HG02938 (cell line): Measurements from ENCODE around the gene SMAD1.

Experiments used
- ATAC-seq: cut with Tn5 transposase; IDR thresholded peaks from one replicate; pipeline ENCODE4 v1.9.1; 2021; ENCODE audit warnings: mild to moderate bottlenecking, moderate library complexity; ENCODE audit not compliant: unreplicated experiment

Gene SMAD1

GRCh38 chr4:145488310-145488709, 6.7 kb downstream of the SMAD1 start:
- no peak for ATAC-seq

GRCh38 chr4:145489556-145489955, 7.9 kb downstream of the SMAD1 start:
- no peak for ATAC-seq

DNA sequence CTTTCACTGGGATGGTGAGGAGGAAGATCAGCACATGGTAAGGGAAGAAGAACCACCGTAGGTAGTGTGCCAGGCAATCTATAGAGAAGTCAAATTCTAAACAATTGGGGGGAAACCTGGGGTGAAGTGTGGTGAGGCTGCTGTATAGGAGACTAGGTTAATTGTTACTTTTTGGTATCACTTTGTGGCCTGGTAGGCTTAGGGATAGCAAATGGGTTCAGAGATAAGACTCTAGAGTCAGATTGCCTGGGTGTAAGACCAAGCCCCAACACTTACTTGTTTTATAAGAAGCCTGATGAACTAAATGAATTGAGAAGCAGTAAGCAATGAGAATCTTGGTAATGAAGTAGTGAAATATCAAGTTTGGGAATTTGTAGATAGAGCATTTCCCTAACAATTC, 8.7 kb downstream of the SMAD1 start:
- ATAC-seq, result no peak

DNA sequence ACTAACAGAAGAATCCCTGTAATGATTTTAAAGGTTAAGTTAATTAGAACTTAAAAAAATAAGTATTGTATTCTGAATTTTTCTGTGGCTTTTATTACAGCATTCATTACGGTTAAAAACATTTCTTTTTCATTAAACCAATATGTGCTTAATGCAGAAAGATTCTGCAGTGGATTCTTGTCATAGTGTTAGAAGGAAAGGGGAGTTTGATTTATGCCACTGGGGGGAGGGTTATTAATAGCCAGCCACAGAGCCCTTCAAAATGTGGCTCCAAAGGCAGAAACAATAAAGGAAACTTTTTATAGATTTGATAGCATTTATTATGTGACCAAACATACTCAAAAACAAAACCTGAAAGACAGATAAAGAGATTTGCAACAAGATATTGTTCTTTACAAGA, 9.1 kb downstream of the SMAD1 start:
- no peak for ATAC-seq

DNA sequence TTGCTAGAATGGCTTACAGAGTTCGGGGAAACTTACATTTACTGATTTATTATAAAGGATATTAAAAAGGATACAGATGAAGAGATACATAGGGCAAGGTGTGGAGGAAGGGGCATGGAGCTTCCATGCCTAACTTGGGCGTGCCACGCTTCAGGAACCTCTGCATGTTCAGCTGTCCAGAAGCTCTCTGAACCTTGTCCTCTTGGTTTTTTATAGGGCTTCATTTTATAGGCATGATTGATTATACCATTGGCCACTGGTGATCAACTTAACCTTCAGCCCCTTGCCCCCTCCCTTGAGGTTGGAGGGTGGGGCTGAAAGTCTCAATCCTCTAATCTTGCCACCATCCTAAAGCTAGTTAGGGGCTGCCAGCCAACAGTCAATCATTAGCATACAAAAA, 10.7 kb downstream of the SMAD1 start:
- no peak for ATAC-seq

DNA sequence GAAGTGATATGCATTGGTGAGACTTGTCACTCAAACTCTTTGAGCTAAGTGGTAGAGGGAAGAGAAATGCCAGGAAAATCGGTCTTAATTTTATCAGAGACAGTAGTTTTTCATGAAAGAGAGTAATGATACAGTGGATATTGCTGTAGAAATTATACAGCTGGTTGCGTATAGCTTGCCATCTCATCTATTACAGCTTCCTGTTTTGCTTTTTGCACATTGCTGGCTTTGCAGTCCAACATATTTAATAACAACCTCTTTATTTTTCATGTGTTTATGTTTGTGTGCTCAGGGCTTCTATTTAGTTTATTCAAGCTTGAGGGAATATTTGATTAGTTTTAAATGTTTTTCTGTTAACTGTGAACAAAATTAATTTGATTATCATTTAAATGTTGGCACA, 11.5 kb downstream of the SMAD1 start:
- no peak for ATAC-seq

- ATAC-seq, result no peak
These were observed 13.1 kb downstream of the SMAD1 start for GRCh38 chr4:145494666-145495270.

DNA sequence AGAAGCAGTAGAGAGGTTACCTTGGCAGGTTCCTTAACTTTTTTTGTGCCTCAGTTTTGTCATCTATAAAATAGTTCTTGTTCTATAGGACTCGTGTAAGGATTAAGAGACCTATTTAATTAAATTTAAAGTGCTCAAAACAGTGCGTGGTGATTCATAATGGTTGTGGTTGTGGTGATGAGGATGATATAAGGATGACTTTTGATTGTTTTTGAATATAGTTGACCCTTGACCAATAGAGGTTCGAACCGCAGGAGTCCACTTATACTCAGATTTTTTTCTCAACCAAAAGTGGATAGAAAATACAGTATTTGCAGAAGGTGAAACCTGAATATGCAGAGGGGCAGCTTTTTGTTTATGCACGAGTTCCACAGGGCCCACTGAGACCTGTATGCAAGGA, 14.6 kb downstream of the SMAD1 start:
- no peak for ATAC-seq

DNA sequence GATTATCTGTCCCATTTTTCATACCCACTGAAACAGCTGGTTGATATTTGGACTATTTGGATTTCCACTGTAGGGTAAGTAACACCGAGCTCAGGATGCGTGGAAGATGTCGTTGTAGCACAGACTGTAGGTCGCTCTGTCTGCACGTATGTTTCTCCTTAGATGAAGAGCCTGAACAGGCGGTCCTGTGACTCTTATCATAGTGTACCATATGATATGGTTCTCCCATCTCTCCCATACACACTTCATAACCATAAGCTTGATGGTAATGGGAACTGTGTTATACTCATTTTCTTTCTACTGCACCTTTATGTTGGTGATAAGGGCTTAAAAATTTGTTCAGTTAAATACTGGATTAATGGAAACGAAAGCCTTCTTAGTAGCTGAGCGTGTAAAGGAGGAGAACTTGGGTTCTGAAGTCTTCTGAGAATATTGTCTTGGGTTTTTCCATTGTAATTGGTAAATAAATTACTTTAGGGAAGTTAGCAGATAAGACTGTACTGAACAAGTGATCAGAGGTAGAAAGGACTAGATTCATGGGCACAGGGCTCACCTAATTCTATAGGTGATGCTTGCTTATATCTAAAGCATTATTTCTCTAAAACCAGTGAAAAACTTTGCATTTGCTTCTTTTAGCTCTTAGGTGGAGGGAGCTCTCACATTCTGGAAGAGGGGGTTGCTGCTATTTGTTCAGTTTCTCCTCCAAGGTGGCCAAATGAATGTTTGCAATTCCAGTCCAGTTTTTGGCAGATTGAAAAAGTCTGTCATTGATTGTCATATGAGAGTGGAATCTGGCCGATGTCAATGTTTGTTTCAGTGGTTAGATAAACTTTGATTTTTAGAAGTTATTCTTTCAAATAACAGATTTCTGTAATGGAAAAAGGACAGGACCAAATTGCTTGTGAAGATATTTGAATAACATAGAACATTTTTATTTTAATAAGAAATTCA, 15.8 kb downstream of the SMAD1 start:
- no peak for ATAC-seq

DNA sequence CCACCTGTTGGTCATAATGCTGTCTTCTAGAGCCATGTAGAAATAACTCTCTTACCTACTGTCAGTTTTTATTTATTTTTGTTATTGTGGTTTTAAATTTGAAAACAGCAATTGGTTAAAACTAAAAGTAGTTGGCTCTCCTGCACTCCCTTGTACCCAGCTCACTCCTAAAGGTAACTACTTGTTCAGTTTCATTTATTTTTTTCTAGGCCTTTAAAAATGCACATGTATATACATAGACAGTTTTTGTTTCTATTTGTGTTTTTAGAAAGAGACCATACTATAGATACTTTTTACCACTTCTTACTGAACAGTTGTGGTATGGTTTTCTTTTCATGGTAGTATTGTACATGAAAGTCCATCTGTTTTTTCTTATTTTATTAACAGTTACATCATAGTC, 16.8 kb downstream of the SMAD1 start:
- peak; percentile 63 for ATAC-seq

- ATAC-seq, result peak; percentile 55
These were observed 19.5 kb downstream of the SMAD1 start for GRCh38 chr4:145501051-145501660.

DNA sequence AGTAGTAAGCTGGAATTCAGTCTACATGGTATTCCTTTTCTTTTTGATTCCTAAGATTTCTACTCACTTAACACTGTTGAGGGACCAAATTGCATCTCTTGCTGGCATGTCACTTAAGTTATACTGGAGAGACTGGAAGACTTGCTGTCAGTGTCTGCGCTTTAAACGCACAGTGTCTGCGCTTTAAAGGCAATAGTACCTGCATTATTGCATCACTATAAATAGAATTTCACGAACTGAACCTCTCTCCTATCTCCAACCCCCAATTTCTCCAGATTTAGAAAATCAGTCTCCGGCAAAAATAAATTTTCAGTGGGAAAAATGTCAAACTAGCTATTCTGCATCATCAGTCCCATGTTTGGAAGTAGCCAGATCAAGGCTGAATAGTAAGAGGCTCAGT, 21.2 kb downstream of the SMAD1 start:
- ATAC-seq, result no peak

DNA sequence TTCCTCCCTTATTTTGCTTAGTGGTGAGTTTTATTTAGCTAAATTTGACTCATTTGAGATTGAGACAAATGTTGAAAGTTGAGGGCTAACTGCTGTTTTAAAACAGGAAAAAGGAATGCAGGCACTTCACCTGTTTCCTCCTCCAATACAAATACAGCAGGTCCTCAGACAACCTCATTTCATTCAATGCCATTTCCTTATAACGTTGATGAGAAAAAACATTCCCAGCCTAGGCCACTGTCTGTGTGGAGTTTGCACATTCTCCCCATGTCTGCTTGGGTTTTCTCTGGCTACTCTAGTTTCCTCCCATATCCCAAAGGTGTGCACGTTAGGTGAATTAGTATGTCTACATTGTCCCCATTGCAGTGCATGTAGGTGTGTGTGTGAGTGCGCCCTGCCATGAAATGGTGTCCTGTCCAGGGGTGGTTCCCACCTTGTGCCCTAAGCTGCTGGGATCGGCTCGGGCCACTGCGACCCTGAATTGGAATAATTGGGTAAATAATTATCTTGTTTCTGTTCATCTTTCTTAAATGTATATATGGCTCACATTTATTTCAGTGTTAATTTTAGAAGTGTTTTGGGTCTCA, 21.9 kb downstream of the SMAD1 start:
- ATAC-seq, result no peak

GRCh38 chr4:145505995-145506394, 24.3 kb downstream of the SMAD1 start:
- ATAC-seq, result no peak

DNA sequence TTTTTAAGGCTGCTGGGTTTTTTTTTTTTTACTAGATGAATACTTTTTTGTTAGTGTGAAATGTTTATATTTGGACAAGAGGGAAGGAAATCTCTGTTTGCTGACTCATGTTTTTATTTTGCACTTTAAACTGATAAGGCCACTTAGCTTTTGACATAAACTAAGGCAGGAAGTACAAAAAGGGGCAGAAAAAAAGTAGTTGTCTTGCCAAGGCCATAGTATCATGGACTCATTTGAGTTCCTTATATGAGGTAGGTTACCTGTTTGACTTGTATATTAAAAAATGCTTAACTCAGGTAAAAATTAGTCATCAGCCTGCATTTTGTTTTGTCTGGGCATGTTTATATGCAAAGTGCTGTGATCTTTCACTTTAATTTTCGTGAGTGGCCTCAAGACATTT, 26.0 kb downstream of the SMAD1 start:
- ATAC-seq, result no peak

- ATAC-seq, result no peak
These were observed 30.4 kb downstream of the SMAD1 start for GRCh38 chr4:145511913-145512522.

DNA sequence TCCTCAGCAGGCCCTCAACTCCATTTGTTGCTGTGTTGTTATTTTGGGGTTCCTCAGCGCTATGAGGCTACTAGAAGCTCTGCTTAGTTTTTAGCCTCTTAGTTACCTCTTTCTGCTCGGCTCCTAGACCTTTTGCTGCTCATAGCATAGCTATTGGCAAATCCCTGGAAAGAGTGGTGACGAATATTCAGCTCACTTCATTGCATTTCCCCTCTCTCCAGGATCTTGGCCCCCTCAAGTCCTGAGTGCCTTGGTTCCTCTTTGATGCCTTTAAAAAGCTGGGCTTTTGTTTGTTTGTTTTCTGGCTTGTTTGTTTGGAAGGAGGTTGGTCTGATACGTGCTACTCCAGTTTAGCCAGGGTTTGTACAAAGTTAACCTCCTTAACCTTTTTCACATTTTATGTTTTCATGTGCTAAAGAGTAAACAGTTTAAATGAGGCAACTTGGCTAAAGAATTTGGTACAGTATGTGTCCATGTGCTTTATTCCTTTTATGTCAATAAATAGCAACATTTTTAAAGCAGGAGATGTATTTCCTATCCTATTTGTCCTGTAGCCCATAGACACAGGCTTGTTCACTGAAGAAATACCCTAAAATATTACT, 31.5 kb downstream of the SMAD1 start:
- ATAC-seq, result no peak

DNA sequence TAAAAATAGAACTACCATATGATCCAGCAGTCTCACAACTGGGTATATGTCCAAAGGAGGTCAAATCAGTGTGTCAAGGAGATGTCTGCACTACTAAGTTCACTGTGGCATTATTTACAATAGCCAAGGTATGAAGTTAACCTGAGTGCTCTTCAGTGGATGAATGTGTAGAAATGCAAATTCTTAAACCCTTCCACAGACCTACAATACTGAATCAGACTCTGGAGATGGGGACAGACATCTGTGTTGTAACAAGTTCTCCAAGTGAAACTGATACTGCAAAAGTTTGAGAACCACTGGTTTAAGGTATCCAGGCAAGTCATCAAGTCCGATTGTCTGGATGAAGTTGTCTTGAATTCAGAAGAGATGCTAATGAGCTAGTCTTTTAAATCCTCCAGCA, 38.5 kb downstream of the SMAD1 start:
- no peak for ATAC-seq

- no peak for ATAC-seq
These were observed 39.6 kb downstream of the SMAD1 start for GRCh38 chr4:145521282-145521681.

DNA sequence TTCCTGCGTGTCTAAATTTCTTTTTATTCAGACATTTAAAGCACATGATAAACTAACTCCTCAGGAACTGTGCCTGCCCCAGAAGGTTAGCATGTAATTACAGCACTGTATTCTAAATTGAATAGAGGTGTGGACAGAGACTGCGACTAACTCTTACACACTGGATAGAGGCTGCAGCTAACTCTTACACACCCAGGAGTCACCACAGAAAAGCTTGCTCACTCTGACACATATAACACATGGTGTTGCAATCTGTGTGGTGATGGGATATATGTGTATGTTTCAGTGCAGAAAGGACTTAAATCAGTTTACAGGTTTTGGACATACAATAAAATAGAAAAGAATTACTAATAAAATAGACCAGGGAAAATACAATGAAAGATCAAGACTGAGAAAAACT, 41.5 kb downstream of the SMAD1 start:
- no peak for ATAC-seq

- ATAC-seq, result no peak
These were observed 42.9 kb downstream of the SMAD1 start for GRCh38 chr4:145524552-145524951.
